IPS DF 4.7 (cell line): ENCODE results near the gene PPP2R2D.

Experiments
- DNase-seq: peaks from one replicate; pipeline ENCODE4 v3.0.0-alpha.2; 2013; ENCODE audit warnings: low spot score; ENCODE audit errors: extremely low read depth

PPP2R2D gene

DNA sequence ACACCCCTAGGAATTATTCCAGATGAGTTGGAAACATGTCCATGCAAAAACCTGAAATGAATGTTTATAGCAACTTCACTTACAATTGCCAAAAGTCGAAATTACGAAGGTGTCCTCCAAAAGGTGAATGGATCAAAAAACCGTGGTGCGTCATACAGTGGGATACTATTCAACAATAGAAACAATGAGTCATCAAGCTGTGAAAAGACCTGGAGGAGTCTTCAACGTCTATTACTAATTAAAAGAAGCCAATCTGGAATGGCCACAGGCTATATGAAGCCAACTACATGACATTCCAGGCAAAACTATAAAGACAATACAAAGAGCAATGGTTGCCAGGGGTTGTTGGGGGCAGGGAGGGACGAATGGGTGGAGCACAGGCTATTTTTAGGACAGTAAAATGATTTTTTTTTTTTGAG lies 12.6 kb upstream of the PPP2R2D start:
- no peak for DNase-seq

DNA sequence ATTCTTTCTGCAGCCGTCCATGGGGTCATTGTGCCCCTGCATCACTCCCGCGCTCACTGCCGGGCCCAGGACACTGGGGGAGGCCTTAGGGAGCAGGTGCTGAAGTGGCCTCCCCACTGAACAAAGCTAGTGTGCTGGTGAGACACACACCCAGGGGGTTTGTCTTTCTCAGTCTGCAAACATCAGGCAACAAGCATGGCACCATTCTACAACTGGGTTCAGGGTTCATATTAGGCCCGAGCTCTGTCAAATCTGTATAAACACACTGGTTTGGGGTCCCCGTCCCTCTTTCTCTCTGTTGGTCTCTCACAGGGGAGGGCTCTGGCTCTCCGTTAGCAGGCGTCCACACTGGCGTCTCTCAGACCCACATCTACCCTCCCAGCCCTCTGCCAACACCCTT lies 11.1 kb upstream of the PPP2R2D start:
- no peak for DNase-seq

DNA sequence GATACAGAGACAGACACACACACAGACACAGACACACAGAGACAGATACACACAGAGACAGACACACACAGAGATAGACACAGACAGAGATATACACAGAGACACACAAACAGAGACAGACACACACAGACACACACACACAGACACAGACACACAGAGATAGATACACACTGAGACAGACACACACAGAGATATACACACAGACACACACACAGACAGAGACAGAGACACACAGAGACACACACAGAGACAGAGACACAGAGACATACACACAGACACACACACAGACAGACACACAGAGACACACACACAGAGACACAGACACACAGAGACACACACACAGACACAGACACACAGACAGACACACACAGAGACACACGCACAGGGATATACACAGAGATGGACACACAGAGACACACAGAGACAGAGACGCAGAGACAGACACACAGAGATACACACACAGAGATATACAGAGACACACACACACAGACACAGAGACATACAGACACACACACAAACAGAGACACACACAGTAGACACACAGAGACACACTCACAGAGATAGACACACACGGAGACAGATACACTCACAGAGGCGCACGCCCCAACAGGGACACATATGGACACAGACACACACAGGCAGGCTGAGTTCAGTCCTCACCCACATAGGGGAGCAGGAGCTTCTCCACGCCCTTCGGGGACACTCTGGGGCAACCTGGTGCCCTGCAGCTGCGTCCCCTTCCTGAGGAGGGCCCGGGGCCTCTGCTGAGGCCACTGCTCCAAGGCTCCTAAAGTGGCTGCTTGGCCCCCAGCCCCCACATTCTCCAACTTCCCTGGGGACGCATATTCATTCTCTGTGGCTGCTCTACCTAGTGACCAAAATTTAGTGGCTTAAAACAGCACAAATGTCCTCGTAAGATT lies 10.3 kb upstream of the PPP2R2D start:
- no peak for DNase-seq

DNA sequence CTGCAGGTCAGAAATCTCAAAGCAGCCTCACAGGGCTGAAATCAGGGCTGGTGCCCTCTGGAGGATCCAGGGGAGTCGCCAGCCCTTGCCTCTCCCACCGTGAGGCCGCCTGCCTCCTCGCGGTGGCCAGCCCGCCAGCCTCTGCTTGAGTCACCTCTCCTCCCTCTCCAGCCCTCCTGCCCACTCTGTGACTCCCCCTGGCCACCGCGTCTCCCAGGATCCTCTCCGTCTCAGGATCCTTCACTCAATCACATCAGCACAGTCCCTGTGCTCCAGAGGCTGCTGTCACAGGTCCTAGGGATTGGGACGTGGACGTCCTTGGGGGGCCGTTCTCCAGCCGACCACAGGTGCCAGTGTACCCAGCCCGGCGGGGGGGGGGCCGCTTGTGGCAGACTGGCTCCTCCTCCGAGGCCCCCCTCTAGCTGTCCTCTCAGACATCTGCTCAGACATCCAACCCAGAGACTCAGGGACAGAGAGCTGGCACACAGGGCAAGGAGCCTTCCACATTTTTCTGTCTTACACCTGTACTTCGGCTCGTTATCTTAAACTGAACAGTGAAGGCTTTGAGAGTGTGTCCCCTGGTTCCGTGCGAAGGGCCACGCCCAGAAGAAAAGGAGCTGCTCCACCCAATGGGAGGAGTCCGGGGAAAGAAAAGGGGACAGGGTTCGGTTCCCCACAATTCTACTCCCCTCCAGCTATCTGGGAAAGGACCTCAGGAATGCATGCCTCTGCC lies 9.4 kb upstream of the PPP2R2D start:
- no peak for DNase-seq

DNA sequence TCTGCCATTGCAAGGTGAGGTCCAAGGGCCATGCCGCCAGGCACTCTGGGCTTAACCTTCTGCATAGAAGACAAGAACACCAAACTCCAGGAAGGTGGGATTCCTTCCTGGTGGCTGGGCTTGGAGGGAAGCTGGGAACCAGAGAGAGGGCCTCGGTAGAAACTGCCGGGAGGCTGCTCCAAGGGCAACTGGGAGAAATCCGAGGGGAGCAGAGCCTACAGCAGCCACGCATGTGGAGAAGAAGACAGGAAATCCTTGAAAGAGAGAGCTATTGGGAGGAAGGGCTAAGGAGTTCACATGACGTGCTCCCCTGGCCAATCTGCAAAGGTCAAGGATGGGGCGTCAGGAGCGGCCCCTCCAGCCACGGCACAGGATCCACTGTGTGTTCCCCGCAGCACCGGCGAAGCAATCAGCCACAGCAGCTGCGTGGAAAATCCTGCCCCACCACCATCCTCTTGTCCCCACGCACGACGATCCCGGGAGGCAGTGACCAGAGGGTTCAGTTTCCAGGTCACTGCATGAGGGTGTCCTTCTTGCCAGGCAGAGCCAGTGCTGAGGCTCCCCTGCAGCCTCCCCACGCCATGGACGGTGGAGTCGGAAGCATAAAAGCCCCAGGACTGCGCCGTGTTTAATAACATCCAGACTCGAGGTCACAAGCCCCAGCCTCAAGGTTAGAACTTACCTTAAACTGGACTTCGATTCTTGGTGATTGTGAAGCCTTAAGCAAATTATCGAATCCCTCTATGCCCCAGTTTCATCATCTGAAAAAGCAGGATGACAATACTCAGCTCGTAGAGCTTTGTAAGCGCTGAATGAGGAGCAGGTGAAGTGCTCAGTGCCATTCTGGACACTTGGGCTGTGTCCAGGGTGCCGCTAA lies 8.6 kb upstream of the PPP2R2D start:
- DNase-seq: no peak

DNA sequence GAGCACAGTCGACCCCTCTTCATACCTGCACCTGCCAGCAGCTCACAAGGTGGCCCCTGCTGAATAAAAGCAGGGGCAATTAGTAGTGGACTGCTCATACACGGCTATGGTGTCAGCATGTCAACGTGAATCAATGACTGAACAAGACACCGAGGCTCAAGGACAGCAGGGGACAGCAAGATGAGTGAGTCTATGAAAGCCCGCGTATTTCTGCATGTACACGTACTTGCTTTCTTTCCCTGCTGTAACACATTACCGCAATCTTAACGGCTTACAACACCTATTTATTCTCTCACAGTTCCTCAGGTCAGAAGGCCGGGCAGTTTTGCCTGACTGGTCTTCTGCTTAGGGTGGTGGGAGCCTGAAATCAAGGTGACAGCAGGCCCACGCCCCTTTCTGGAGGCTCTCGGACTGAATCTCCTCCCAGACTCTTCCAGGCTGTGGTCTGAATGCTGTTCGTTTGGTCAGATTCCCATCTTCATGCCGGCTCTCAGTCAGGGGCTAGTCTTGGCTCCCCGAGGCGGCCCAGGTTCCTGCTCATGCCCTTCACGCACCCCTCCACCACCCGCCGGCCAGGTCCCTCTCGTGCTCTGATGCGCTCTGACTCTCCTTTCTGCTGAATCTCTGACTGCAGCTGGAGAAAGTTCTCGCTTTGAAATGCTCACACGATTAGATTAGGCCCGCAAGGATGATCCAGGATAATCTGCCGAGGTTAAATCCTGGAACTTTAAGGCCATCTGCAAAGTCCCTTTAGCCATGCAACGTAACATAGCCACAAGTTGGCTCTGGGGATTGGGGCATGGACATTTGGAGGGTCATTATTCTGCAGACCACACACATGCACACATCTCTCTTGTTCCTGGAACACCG lies 7.8 kb upstream of the PPP2R2D start:
- no peak for DNase-seq

DNA sequence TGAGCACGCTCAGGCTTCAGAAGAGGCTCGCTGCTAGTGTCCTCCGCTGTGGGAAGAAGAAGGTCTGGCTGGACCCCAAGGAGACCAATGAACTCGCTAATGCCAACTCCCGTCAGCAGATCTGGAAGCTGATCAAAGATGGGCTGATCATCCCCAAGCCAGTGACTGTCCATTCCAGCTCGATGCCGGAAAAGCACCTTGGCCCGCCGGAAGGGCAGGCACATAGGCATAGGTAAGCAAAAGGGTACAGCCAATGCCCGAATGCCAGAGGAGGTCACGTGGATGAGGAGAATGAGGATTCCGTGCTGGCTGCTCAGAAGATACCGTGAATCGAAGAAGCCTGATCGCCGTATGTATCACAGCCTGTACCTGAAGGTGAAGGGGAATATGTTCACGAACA lies 5.7 kb upstream of the PPP2R2D start:
- no peak for DNase-seq

DNA sequence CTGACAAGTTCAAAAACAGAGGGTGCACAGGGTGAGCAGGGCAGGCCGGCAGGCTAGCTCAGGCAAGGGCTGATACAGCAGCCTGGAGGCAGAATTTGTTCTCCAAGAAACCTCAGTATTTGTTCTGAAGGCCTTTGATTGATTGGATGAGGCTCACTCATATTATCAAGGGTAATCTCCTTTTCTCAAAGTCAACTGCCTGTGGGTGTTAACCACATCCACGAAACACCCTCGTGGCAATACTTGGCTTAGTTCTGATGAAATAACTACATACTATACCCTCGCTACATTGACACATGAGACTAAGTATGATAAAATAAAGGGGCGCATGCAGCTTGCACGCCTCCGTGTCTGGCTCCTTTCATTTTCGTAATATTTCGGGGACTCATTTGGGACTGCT lies 4.4 kb upstream of the PPP2R2D start:
- DNase-seq: no peak

DNA sequence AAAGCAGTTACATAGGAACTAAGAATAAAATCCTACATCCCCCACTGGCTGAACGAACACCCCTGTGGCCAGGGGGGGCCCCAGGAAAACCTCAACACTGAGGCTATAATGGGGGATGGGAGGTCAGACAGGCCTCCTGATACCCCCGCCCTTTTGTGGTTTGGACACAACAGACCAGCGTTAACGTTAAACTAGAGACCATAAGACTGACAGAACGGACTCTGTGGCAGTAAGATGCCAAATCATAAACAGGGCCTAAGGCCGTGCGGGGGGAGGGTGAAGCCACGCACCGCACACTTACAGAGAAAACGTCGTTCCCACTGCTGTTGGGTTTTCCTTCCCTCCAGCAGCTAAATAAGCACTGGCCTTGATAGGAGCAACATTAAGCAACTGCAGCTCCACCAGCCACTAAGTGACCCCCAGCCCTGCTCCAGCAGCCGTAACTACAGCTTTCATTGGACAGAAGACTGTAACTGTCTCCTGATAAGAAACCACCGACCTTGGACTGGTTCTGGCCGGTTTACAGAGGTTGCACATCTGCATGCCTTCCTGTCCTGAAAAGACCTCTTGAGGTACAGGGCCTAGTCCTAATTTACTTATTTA lies 3.4 kb upstream of the PPP2R2D start:
- DNase-seq: no peak

DNA sequence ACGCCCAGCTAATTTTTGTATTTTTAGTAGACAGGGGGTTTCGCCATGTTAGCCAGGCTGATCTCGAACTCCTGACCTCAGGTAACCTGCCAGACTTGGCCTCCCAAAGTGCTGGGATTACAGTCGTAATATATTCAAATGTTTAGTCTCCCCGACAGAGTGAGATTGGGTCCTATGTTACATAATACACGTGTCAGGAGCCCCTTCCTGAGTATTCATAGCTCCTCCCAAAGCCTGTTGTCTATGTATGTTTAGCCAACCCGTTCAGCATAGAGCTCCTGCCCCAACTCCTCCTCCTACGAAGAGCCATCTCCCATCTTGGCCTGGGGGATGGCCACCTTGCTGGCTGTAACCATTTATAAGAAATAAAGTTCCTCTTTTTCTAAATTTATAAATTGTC lies 2.7 kb upstream of the PPP2R2D start:
- no peak for DNase-seq

DNA sequence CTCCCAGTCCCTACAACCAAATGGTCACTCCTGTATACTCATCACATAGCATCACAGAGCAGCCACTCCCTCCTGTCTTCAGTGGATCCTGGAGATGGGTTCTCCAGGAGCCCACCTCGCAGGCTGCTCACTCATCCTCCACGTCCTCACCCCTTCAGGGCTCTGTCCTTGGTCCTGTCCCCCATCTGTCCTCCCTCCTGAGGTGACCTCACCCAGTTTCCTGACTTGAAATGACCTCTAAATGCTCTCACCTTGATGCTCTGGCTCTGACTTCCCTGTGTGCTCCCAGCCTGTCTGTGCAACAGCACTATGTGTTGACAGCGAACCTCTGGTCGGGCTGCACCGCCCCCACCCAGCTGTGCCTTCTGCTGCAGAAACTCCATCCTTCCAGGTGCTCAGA lies 2.1 kb upstream of the PPP2R2D start:
- no peak for DNase-seq

DNA sequence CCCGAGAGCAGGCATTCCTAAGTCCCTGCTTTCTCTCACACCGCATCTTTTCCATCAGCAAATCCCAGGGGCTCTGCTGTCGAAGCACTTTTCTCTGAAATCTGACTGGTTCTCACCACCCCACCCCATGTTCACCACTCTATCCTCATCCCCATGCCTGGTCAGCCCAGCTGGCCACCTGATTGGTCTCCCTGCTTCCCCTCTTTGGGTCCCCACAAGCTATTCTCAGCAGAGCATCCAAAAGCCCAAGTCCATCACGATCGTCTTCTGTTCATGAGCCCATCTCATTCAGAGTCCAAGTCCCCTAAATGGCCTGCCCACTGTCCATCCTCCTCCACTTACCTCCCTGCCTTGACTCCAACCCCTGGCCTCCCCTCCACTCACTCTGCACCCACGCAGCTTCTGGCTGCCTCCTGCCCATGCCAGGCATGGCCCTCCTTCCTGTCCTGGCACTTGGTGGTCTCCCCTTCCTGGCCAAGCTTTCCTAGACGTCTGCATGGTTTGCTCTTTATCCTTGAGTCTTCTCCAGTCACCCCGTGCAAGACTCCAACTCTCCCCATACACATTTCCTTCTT lies 1.6 kb upstream of the PPP2R2D start:
- no peak for DNase-seq

DNA sequence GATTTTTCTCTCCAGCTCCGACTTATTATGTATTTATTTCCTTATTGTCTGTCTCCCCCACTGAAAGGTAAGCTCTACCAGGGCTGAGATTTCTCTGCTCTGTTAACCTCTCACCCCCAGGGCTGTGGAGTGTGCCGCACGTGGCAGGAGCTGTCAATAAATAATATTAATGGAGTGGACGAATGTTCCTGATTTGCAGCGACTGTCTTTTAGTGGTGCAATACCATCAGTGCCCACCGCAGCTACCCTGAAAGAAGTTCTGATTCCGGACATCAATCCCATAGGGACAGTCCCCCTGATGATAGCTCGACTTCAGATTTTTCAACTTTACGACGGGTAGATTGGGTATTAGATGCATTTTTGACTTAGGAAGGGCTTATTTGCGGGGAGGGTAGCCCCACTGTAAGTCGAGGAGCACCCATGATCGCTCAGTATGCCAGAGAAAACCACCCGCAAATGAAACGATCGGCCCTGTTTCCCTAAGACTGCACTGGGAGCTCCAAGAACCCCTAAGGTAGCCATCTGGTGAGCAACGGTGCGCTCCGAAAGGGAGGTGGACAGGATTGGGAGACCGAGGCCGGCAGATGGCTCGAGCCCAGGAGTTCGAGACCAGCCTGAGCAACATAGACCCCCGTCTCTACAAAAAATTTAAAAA lies 986 bp upstream of the PPP2R2D start:
- no peak for DNase-seq

DNA sequence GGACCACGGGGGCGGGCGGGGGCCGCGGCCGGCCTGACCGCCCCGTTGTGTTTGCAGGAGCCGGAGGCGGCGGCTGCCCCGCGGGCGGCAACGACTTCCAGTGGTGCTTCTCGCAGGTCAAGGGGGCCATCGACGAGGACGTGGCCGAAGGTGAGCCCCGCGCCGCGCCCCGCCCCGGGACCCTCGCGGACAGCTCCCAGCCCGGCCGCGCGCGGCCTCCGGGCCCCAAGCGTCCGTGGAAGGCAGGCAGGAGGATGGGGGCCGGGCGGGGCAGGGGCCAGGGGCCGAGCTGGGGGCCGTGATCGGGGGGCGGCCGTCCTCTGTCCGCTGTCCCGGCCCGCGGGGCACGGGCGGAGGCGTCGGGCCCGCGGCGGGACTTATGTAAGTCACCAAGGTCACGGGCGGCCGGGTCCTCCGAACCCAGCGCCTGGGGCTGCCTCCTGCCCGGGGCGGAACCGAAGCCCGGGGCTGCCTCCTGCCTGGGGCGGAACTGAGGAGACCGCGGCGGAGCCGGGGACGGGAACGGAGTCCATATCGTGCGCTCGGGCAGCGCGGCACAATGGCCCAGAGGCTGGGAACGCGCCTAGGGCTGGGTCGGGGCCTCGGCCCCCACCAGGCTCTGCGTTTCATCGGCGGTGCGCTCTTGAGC lies 497 bp downstream of the PPP2R2D start:
- DNase-seq: no peak

DNA sequence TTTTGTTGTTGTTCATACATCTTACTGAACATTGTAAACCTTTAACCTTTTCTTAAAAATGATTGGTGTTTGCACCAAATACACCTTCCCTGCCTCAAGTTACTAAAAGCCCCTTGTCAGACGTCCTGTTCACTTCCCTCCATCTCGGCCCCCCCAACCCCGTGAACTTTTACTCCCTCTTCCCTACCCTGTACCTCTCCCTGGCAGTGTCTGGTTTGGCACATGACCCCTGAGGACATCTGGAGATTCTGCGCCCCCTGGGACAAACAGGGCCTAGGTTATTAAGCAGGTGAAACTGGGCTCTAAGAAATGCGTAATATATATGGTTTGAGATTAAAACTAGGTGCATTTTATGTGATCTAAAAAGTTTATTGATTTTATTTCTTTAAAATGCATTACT lies 1.4 kb downstream of the PPP2R2D start:
- DNase-seq: no peak

DNA sequence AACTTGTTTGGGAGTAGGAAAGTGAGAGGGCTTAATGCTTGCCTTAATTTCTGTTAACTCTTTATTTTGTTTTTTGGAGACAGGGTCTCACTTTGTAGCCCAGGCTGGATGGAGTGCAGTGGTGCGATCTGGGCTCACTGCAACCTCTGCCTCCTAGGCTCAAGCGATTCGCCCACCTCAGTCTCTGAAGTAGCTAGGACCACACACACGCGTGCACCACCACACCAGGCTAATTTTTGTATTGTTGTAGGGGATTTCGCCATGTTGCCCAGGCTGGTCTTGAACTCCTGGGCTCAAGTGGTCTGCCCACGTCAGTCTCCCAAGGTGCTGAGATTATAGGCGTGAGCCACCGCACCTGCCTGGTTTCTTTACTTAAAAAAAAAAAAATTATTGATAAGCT lies 1.9 kb downstream of the PPP2R2D start:
- no peak for DNase-seq

DNA sequence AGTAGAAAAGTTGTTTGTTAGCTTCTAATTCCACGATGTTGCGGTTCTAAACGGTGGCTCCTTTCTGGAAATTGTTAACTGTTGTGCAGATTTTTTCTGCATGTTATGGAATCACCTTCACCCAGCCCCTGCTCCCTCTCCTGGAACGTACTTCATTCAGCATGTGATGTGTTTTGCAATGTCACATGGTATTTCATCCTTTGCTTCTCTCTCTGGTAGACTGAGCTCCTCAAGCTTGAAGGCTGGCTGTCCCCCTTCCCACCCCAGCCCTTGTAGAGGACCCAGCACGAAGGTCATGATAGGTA lies 4.4 kb downstream of the PPP2R2D start:
- DNase-seq: no peak

DNA sequence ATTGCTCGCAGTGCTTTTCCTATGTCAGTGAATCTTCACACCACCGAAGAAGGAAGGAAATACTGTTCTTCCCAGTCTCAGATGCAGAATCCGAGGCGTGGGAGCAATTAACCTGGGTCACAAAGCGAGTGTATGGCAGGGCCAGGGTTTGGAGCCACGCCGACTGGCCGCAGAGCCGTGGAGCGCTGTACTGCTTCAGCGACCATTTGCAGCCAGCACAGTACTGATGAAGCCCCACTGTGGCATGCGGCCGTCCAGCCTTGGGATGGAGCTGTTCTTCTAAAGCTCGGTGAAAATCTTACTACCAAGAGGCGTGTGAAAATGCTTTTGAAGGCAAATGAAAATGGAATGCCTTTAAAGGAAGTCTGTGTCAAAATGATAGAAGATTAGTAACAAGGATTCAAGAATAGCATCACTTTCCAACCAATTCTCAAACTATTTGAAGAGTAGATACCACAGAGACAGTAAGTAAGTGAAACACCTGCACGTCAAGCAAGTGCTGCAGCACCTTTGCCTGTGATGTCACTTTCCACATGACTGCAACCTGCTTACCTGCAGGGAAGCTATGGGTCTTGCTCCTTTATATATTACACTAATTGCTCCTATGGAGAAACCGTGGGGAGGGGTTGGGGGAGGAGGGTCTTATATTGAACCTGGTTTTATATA lies 4.9 kb downstream of the PPP2R2D start:
- no peak for DNase-seq

DNA sequence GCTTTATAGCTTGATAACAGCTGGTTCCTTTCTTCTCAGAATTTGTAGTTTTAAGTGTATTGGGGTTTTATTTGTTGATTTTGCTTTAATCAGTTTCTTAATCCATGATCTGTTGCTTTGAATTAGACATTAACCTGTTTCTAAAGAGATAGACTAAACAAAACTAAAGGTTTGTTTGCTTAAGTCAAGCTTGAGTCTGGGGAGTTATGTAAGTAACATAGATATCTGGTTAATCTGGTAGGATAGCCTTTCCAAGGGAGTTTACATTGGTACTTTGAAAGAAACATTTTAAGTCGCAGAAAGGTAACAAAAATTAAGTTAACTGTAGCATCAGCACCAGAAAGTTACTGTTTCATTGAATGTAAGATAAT lies 5.4 kb downstream of the PPP2R2D start:
- no peak for DNase-seq
